Measurements from ENCODE around the gene PNPLA3.

DNA sequence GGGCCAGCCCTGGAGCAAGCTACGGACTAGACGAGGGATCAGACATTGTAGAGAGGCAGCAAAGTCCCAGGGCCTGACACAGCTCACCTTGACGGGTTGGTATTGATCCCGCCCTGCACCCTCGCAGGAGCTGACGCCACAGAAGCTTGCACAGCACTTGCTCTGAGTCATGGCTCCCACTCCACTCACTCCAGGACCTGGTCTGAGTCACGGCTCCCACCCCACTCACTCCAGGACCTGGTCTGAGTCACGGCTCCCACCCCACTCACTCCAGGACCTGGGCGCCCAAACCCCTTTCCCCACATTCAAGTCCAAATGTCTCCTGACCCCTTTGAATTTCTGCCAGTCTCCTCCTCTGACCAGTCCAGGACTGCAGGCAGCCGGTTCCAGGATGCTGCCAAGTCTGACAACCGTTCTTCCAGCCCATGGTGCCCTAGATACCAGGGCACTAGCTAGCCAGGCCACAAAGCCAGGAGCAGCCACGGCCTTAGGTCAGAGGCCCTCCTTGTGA lies 25.8 kb upstream of the PNPLA3 start:
- TF ChIP-seq, protein P1, sequence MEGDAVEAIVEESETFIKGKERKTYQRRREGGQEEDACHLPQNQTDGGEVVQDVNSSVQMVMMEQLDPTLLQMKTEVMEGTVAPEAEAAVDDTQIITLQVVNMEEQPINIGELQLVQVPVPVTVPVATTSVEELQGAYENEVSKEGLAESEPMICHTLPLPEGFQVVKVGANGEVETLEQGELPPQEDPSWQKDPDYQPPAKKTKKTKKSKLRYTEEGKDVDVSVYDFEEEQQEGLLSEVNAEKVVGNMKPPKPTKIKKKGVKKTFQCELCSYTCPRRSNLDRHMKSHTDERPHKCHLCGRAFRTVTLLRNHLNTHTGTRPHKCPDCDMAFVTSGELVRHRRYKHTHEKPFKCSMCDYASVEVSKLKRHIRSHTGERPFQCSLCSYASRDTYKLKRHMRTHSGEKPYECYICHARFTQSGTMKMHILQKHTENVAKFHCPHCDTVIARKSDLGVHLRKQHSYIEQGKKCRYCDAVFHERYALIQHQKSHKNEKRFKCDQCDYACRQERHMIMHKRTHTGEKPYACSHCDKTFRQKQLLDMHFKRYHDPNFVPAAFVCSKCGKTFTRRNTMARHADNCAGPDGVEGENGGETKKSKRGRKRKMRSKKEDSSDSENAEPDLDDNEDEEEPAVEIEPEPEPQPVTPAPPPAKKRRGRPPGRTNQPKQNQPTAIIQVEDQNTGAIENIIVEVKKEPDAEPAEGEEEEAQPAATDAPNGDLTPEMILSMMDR (IDR thresholded peaks at IDR 0.05; ENCODE audit: low read depth, low read length, poor library complexity, severe bottlenecking) = no peak
- TF ChIP-seq EZH2phosphoT487 (IDR thresholded peaks at IDR 0.05; ENCODE audit: borderline replicate concordance, low read length) = no peak
